ENCODE results near the gene DYNC1I2.

- TF ChIP-seq, protein P1, sequence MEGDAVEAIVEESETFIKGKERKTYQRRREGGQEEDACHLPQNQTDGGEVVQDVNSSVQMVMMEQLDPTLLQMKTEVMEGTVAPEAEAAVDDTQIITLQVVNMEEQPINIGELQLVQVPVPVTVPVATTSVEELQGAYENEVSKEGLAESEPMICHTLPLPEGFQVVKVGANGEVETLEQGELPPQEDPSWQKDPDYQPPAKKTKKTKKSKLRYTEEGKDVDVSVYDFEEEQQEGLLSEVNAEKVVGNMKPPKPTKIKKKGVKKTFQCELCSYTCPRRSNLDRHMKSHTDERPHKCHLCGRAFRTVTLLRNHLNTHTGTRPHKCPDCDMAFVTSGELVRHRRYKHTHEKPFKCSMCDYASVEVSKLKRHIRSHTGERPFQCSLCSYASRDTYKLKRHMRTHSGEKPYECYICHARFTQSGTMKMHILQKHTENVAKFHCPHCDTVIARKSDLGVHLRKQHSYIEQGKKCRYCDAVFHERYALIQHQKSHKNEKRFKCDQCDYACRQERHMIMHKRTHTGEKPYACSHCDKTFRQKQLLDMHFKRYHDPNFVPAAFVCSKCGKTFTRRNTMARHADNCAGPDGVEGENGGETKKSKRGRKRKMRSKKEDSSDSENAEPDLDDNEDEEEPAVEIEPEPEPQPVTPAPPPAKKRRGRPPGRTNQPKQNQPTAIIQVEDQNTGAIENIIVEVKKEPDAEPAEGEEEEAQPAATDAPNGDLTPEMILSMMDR (IDR thresholded peaks at IDR 0.05; ENCODE audit: insufficient read depth, low read depth, low read length), result no peak
- TF ChIP-seq EZH2 (IDR thresholded peaks at IDR 0.05; ENCODE audit: insufficient read depth, low read length), result no peak
Measured at GRCh38 chr2:171745141-171745540, 57.9 kb downstream of the DYNC1I2 start.
